Panc1 (cell line): ENCODE data around the gene SCCPDH. TPM values are rescaled to one million over a fixed set of nuclear protein-coding genes. Genes with fewer than 3 reads are reported as not detected.

ENCODE experiments used
- ATAC-seq: fragments of 200-7000 bp; cut with Tn5 transposase; 2 replicates; pipeline ENCODE4 v1.9.1; 2020; ENCODE audit warnings: mild to moderate bottlenecking, moderate library complexity
- BruUV-seq: library from RNA; stranded (reverse); fragments of 400-500 nt; replicated peaks from 2 replicates; lab custom pipeline; 2021; lab: Mats Ljungman, UMichigan
- CTCF ChIA-PET: fragments of 300-600 bp; sonication (Branson Sonifier 250); formaldehyde crosslinking; loops from one replicate; lab custom pipeline; 2022; ENCODE audit warnings: antibody characterized with exemption; lab: Charles Lee
- POLR2A ChIA-PET: fragments of 300-600 bp; sonication (Branson Sonifier 250); formaldehyde crosslinking; loops from one replicate; lab custom pipeline; 2022; ENCODE audit warnings: antibody characterized with exemption; lab: Charles Lee
- DNase-seq: peaks from one replicate; pipeline ENCODE4 v3.0.0-alpha.2; 2010; ENCODE audit warnings: low read depth, low spot score
- H3K27ac ChIP-seq: 2 replicates; pipeline ENCODE4 v1.5.1; 2011; ENCODE audit warnings: mild to moderate bottlenecking, low read length, inconsistent platforms
- H3K27me3 ChIP-seq: fragments of 200-500 bp; sonication (Bioruptor generic); 2 replicates; pipeline ENCODE4 v1.6.0; 2014; ENCODE audit warnings: low read length, inconsistent platforms; ENCODE audit not compliant: control insufficient read depth, insufficient read depth
- H3K36me3 ChIP-seq: fragments of 200-500 bp; sonication (Bioruptor generic); 2 replicates; pipeline ENCODE4 v1.5.1; 2014; ENCODE audit warnings: inconsistent platforms, mild to moderate bottlenecking, low read length, moderate library complexity; ENCODE audit not compliant: control insufficient read depth, insufficient read depth
- H3K4me1 ChIP-seq: 2 replicates; pipeline ENCODE4 v1.5.1; 2011; ENCODE audit warnings: inconsistent platforms, mild to moderate bottlenecking, low read length, moderate library complexity; ENCODE audit not compliant: control insufficient read depth, insufficient read depth
- H3K4me3 ChIP-seq, 2 experiments: 2 replicates each; pipeline ENCODE4 v1.5.1; 2011 to 2012; ENCODE audit warnings: low read depth in 2 of 2, low read length in 2 of 2, mild to moderate bottlenecking in 2 of 2, inconsistent platforms in 1 of 2, moderate library complexity in 1 of 2
- H3K9me3 ChIP-seq: fragments of 200-500 bp; sonication (Bioruptor generic); 2 replicates; pipeline ENCODE4 v1.5.1; 2014; ENCODE audit warnings: low read depth, mild to moderate bottlenecking, inconsistent platforms, low read length, moderate library complexity; ENCODE audit not compliant: control insufficient read depth, insufficient read depth
- CTCF ChIP-seq: fragments of 450-650 bp; IDR thresholded peaks from 2 replicates; pipeline ENCODE4 v1.5.1; 2017; ENCODE audit warnings: mild to moderate bottlenecking
- POLR2AphosphoS5 ChIP-seq: IDR thresholded peaks from 2 replicates; pipeline ENCODE4 v1.6.1; 2012; ENCODE audit warnings: mild to moderate bottlenecking, low read depth, low read length, moderate library complexity
- SIN3A ChIP-seq: IDR thresholded peaks from 2 replicates; pipeline ENCODE4 v1.6.1; 2012; ENCODE audit warnings: low read depth, mild to moderate bottlenecking, low read length, moderate library complexity, borderline replicate concordance; ENCODE audit not compliant: insufficient read depth
- TCF7L2 ChIP-seq: IDR thresholded peaks from 2 replicates; pipeline ENCODE4 v1.6.1; 2011; ENCODE audit warnings: mild to moderate bottlenecking, low read depth, low read length, inconsistent platforms
- in situ Hi-C: cut with HindIII; loops from 2 replicates; pipeline ENCODE4 v1.10.0; 2016; ENCODE audit warnings: low sequenced_read_pairs, low pct_unique_long_range_greater_than_20kb
- intact Hi-C: fragments of 100-400 bp; cut with micrococcal nuclease; formaldehyde crosslinking; loops from one replicate; pipeline ENCODE4 v1.10.0; 2022; ENCODE audit not compliant: unreplicated experiment
- total RNA-seq: library from RNA; stranded (reverse); gene quantifications from one replicate; pipeline ENCODE4 v1.2.1, GENCODE V29; 2021; ENCODE audit not compliant: unreplicated experiment
- TF ChIP-seq, protein P1 (sequence below), 2 experiments: IDR thresholded peaks; 2 replicates each; pipeline ENCODE4 v1.6.1; 2011 to 2012; ENCODE audit warnings: low read depth in 2 of 2, control low read depth in 1 of 2, low read length in 1 of 2, mild to moderate bottlenecking in 1 of 2, moderate library complexity in 1 of 2; ENCODE audit not compliant: insufficient read depth in 1 of 2

The SCCPDH gene
- total RNA-seq, 1 experiment from 2014 or later = 40.2 TPM

DNA sequence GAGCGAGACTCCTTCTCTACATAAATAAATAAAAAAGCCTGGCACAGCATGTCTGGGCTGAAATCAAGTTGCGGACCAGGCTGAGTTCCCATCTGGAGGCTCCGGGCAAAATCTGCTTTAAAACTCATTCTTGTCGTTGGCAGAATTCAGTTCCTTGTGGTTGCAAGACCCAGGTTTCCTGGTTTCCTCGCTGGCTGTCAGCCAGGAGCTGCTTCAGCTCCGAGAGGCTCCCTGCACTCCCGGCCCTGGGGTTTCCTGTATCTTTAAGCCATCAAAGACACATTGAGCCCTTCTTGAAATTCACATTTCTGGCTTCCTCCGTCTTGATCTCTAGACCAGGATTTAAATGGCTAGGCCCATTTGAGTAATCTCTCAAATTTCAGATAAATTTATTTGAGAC, 20.6 kb upstream of the SCCPDH start:
- DNase-seq (no peak), ATAC-seq (no peak)
- intact Hi-C loops (loop anchor here (5.0 kb wide), 1 partner anchor 206 kb away; no protein-coding TSS in a partner anchor), in situ Hi-C loops (no loop called here)
- H3K4me3 ChIP-seq = no peak overlapping the region
- no peaks in the 10 kb centered on the region for H3K27me3 ChIP-seq
- no peaks in the 10 kb centered on the region for H3K9me3 ChIP-seq
- ChIA-PET POLR2A (no interaction called here), CTCF (interaction anchor here (0.9 kb wide), 1 partner anchor 20 kb away, joined by 4 read pairs; no protein-coding TSS in a partner anchor)
- no TSS peak for BruUV-seq
- H3K4me1 ChIP-seq = no peaks in the 10 kb centered on the region
- TF ChIP-seq TCF7L2 = no peak
- no peak for TF ChIP-seq SIN3A
- no peak for TF ChIP-seq POLR2AphosphoS5
- TF ChIP-seq CTCF = no peak
- TF ChIP-seq, protein P1, sequence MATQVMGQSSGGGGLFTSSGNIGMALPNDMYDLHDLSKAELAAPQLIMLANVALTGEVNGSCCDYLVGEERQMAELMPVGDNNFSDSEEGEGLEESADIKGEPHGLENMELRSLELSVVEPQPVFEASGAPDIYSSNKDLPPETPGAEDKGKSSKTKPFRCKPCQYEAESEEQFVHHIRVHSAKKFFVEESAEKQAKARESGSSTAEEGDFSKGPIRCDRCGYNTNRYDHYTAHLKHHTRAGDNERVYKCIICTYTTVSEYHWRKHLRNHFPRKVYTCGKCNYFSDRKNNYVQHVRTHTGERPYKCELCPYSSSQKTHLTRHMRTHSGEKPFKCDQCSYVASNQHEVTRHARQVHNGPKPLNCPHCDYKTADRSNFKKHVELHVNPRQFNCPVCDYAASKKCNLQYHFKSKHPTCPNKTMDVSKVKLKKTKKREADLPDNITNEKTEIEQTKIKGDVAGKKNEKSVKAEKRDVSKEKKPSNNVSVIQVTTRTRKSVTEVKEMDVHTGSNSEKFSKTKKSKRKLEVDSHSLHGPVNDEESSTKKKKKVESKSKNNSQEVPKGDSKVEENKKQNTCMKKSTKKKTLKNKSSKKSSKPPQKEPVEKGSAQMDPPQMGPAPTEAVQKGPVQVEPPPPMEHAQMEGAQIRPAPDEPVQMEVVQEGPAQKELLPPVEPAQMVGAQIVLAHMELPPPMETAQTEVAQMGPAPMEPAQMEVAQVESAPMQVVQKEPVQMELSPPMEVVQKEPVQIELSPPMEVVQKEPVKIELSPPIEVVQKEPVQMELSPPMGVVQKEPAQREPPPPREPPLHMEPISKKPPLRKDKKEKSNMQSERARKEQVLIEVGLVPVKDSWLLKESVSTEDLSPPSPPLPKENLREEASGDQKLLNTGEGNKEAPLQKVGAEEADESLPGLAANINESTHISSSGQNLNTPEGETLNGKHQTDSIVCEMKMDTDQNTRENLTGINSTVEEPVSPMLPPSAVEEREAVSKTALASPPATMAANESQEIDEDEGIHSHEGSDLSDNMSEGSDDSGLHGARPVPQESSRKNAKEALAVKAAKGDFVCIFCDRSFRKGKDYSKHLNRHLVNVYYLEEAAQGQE (IDR thresholded peaks at IDR 0.05; ENCODE audit: insufficient read depth in 1 of 2, low read depth in 2 of 2, low read length in 1 of 2) = no peak
- H3K36me3 ChIP-seq = no peaks in the 10 kb centered on the region
- H3K27ac ChIP-seq = no peak overlapping the region

GRCh38 chr1:246705368-246705767, 18.8 kb upstream of the SCCPDH start:
- ChIA-PET CTCF (no interaction called here), POLR2A (no interaction called here)
- H3K9me3 ChIP-seq = no peaks in the 10 kb centered on the region
- no peaks in the 10 kb centered on the region for H3K4me1 ChIP-seq
- H3K27ac ChIP-seq = no peak overlapping the region
- H3K36me3 ChIP-seq = no peaks in the 10 kb centered on the region
- no peak overlapping the region for H3K4me3 ChIP-seq
- no peaks in the 10 kb centered on the region for H3K27me3 ChIP-seq
- in situ Hi-C loops (no loop called here), intact Hi-C loops (no loop called here)
- TF ChIP-seq, protein P1 (IDR thresholded peaks at IDR 0.05; ENCODE audit: insufficient read depth in 1 of 2, low read depth in 2 of 2, low read length in 1 of 2) = no peak
- TF ChIP-seq POLR2AphosphoS5 = no peak
- no peak for TF ChIP-seq TCF7L2
- no peak for TF ChIP-seq CTCF
- TF ChIP-seq SIN3A = no peak
- ATAC-seq = no peak
- BruUV-seq = no TSS peak
- no peak for DNase-seq
